ENCODE results near the gene GPRIN1. TPM values are rescaled to one million over a fixed set of nuclear protein-coding genes. Genes with fewer than 3 reads are reported as not detected.

GPRIN1 gene
- total RNA-seq, 1 donor from 2014 or later: 1.4 TPM

DNA sequence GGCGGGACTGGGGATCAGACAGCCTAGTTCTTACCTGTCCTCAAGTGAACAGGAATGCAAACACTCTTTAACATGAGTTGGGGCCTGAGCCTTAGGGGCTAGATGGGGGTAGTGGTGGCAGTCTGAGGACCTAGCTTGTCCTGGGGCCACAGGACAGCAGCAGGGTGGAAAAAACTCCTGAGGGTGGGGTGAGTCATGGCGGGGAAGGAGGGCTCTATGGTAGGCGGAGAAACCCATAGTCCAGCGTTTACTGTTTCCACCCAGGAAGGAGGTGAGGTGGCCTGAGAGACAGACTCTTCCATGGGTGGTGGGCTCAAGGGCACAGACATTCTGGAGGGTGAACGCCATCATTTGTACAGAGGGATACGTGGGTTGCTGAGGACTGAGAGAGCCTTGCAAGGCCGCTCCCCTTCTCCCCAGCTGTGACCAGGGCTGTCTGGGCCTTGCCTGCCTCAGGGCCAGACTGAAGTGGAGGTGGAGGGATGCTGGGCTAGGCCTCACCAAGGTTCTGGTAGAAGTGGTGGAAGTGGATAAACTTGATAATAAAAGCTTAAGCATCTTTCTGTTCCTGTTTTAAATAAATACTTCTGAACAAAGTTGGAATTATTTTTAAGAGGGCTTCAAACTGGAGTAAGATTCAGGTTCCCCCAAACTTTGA, 36.2 kb upstream of the GPRIN1 start:
- no peak for DNase-seq
- no peak for ATAC-seq
- Histone ChIP-seq H3K36me3 (no peaks in the 10 kb centered on the region), H3K9me3 (no peaks in the 10 kb centered on the region), H3K27me3 (ENCODE audit: low read depth) (no peaks in the 10 kb centered on the region), H3K27ac (peak overlapping the region; percentile 82), H3K4me1 (peaks cover 21% of the 10 kb centered on the region), H3K4me3 (peak overlapping the region; percentile 81)
- intact Hi-C loops (cut with DNase I): no loop called here
- TF ChIP-seq, protein P1, sequence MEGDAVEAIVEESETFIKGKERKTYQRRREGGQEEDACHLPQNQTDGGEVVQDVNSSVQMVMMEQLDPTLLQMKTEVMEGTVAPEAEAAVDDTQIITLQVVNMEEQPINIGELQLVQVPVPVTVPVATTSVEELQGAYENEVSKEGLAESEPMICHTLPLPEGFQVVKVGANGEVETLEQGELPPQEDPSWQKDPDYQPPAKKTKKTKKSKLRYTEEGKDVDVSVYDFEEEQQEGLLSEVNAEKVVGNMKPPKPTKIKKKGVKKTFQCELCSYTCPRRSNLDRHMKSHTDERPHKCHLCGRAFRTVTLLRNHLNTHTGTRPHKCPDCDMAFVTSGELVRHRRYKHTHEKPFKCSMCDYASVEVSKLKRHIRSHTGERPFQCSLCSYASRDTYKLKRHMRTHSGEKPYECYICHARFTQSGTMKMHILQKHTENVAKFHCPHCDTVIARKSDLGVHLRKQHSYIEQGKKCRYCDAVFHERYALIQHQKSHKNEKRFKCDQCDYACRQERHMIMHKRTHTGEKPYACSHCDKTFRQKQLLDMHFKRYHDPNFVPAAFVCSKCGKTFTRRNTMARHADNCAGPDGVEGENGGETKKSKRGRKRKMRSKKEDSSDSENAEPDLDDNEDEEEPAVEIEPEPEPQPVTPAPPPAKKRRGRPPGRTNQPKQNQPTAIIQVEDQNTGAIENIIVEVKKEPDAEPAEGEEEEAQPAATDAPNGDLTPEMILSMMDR (IDR thresholded peaks at IDR 0.05): no peak

DNA sequence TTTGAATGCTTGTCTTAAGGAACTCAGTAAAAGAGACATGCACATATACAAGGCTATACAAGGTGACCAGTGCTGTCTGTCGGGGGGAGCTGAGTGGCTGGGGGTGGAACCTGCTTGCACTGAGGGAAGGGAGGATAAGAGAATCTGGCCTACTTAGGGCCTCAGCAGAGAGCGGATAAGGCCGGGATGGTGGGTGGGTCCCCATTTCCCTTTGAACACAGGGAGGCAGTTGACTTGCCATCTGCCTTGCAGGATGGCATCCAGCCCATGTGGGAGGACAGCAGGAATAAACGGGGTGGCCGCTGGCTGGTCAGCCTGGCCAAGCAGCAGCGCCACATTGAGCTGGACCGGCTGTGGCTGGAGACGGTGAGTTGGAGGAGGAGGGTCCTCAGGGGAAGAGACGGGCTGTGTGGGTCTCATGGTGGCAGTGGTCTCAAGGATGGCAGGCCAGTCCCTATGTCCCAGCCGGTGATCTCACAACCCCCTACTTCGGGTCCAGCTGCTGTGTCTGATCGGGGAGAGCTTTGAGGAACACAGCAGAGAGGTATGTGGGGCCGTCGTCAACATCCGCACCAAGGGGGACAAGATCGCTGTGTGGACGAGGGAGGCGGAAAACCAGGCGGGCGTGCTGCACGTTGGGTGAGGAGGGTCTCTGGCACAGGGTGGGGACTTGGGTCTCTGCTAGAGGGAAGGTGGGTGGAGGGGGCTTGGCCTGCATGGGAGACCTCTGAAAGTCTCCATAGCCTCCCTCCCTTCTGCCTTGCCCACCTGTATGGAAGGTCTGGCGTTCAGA, 35.1 kb upstream of the GPRIN1 start:
- peaks cover 21% of the 10 kb centered on the region for H3K4me1 ChIP-seq
- no peak overlapping the region for H3K4me3 ChIP-seq
- ATAC-seq (no peak), DNase-seq (no peak)
- TF ChIP-seq, protein P1 (IDR thresholded peaks at IDR 0.05): no peak
- H3K36me3 ChIP-seq: no peaks in the 10 kb centered on the region
- no peaks in the 10 kb centered on the region for H3K9me3 ChIP-seq
- H3K27me3 ChIP-seq (ENCODE audit: low read depth): no peaks in the 10 kb centered on the region
- no peak overlapping the region for H3K27ac ChIP-seq
- intact Hi-C loops (cut with DNase I): no loop called here

DNA sequence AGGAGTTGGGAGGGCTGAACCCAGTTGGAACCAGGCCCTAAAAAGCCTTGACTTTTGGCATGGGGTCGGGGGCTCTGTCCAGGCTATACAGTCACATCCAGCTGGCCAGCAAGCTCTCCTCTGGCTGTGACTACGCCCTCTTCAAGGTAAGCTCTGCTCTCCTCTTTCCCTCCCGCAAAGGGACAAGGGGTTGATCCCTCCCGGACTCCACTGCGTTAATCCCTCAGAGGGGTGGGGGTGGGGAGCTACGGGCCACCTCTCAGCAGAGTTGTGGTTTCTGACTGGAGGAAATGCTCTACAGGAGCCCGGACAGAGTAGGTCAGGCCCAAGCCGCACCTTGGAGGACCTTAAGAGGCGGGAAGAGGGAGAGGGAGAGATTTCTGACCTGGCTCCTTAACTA, 34.3 kb upstream of the GPRIN1 start:
- TF ChIP-seq, protein P1 (IDR thresholded peaks at IDR 0.05): no peak
- H3K36me3 ChIP-seq: no peaks in the 10 kb centered on the region
- H3K9me3 ChIP-seq: no peaks in the 10 kb centered on the region
- DNase-seq: no peak
- H3K27ac ChIP-seq: no peak overlapping the region
- H3K4me1 ChIP-seq: peaks cover 21% of the 10 kb centered on the region
- no peaks in the 10 kb centered on the region for H3K27me3 ChIP-seq (ENCODE audit: low read depth)
- intact Hi-C loops (cut with DNase I): no loop called here
- ATAC-seq: no peak
- H3K4me3 ChIP-seq: no peak overlapping the region

DNA sequence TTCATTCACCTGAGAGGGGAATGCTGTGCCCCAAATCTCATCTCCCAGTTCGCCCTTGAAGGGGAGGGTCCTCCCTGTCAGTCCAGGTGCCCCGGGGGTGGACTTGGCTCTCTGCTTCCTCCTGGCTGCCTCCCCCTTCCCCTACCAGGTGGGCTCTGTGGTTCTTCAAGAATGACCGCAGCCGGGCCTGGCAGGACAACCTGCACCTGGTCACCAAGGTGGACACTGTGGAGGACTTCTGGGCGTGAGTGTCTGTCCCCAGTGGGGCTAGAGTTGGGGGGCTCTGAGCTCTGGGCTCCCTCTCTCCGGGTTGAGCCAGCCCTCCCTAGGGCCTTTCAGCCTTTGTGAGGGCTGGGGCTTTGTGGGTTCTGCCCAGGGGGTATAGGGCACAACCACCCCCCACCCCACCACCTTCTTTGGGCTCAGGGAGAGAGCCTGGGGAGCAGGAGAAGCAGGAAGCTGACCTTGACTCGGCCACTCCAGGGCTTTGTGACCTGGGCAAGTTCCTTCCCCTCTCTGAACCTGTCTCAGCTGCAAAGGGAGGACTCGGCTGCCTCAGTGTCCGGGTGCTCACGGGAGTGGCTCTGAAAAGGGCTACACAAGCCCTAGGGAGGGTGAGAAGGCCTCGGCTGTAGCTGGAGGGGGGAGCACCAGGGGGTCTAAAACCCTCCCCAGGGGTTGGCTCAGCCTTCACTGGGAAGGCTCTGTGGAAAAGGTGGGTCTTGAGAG, 33.7 kb upstream of the GPRIN1 start:
- Histone ChIP-seq H3K27me3 (ENCODE audit: low read depth) (no peaks in the 10 kb centered on the region), H3K4me3 (no peak overlapping the region), H3K36me3 (no peaks in the 10 kb centered on the region), H3K4me1 (peaks cover 14% of the 10 kb centered on the region), H3K9me3 (no peaks in the 10 kb centered on the region), H3K27ac (no peak overlapping the region)
- DNase-seq (no peak), ATAC-seq (no peak)
- TF ChIP-seq, protein P1 (IDR thresholded peaks at IDR 0.05): no peak
- intact Hi-C loops (cut with DNase I): no loop called here

DNA sequence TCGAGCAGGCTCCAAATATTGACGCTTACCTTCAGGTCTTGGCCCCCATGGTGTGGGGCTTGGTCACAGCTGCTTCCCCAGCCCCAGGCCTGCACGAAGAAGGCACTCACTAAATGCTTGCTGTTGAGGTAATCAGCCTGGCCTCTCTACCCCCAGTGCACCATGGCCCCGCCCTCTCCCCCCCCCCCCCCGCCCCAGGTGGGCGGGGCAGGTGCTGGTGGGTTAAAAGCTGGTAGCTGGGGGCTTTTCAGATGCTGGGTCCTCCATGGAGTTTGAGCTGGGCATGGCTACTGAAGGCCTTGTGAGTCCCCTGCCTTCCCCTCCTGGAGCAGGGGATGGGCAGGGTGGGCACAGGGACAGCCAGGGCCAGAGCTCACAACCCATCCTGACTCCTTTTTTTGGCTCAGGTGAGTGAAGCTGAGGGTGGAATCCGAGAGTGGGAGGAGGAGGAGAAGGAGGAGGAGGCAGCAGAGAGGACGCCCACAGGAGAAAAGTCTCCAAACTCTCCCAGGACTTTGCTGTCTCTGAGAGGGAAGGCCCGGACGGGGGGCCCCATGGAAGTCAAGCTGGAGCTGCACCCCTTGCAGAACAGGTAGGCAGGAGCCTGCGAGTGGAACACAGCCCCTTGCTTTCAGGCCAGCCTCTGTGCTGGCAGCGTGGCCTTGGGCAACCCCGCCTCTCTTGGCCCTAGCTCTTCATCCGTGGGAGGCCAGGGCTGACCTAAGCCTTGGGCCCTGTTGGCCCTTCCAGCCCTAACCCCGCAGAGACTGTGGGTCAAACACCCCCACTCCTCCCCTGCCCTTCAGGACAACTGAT, 32.9 kb upstream of the GPRIN1 start:
- Histone ChIP-seq H3K27me3 (ENCODE audit: low read depth) (no peaks in the 10 kb centered on the region), H3K4me3 (no peak overlapping the region), H3K9me3 (no peaks in the 10 kb centered on the region), H3K4me1 (peaks cover 7% of the 10 kb centered on the region), H3K36me3 (no peaks in the 10 kb centered on the region), H3K27ac (no peak overlapping the region)
- TF ChIP-seq, protein P1 (IDR thresholded peaks at IDR 0.05): no peak
- no peak for ATAC-seq
- intact Hi-C loops (cut with DNase I): no loop called here
- no peak for DNase-seq

All from lower lobe of right lung (tissue), 2 donors.